Measurements from ENCODE around the gene WFDC2. TPM values are rescaled to one million over a fixed set of nuclear protein-coding genes. Genes with fewer than 3 reads are reported as not detected.

Gene WFDC2
- polyA plus RNA-seq, 1 donor: 0.25 TPM

- no peak for DNase-seq (ENCODE audit: low read depth)
These were observed 28.5 kb downstream of the WFDC2 start for GRCh38 chr20:45497971-45498494.

- DNase-seq (ENCODE audit: low read depth): no peak
These were observed 30.5 kb downstream of the WFDC2 start for GRCh38 chr20:45500022-45500421.

- DNase-seq (ENCODE audit: low read depth): no peak
These were observed 32.0 kb downstream of the WFDC2 start for GRCh38 chr20:45501600-45501999.

GRCh38 chr20:45502561-45502960 is 33.0 kb downstream of the WFDC2 start:
- DNase-seq (ENCODE audit: low read depth): no peak

GRCh38 chr20:45503403-45503802 is 33.9 kb downstream of the WFDC2 start:
- DNase-seq (ENCODE audit: low read depth): no peak

GRCh38 chr20:45506398-45506797 is 36.8 kb downstream of the WFDC2 start:
- DNase-seq (ENCODE audit: low read depth): no peak

GRCh38 chr20:45507011-45507820 is 37.7 kb downstream of the WFDC2 start:
- DNase-seq (ENCODE audit: low read depth): no peak

GRCh38 chr20:45508068-45508886 is 38.7 kb downstream of the WFDC2 start:
- no peak for DNase-seq (ENCODE audit: low read depth)

GRCh38 chr20:45509091-45509490 is 39.5 kb downstream of the WFDC2 start:
- DNase-seq (ENCODE audit: low read depth): no peak

GRCh38 chr20:45510242-45510862 is 40.8 kb downstream of the WFDC2 start:
- no peak for DNase-seq (ENCODE audit: low read depth)

- DNase-seq (ENCODE audit: low read depth): no peak
These were observed 45.8 kb downstream of the WFDC2 start, which contains the start of gene SPINT3 for GRCh38 chr20:45515147-45515913. Gene SPINT3, minus strand, starts transcription at chr20:45515622. Its CDS starts 14 bp downstream, at chr20:45515608.

GRCh38 chr20:45518282-45518681 is 48.7 kb downstream of the WFDC2 start:
- DNase-seq (ENCODE audit: low read depth): no peak

- no peak for DNase-seq (ENCODE audit: low read depth)
These were observed 54.3 kb downstream of the WFDC2 start for GRCh38 chr20:45523821-45524220.

GRCh38 chr20:45527294-45527693 is 57.7 kb downstream of the WFDC2 start:
- DNase-seq (ENCODE audit: low read depth): no peak

Other genes starting within 250 kb of the WFDC2 start
- not detected for gene SEMG2, start 248.4 kb upstream of the WFDC2 start, polyA plus RNA-seq (ENCODE audit: insufficient read length)
- gene SLPI, start 215.2 kb upstream of the WFDC2 start, polyA plus RNA-seq (ENCODE audit: insufficient read length): not detected
- not detected for gene RBPJL, start 162.9 kb upstream of the WFDC2 start, polyA plus RNA-seq (ENCODE audit: insufficient read length)
- 0.57 TPM for gene MATN4, start 161.5 kb upstream of the WFDC2 start, polyA plus RNA-seq (ENCODE audit: insufficient read length)
- gene SDC4, start 121.3 kb upstream of the WFDC2 start, polyA plus RNA-seq (ENCODE audit: insufficient read length): 8.5 TPM
- 14.2 TPM for gene SYS1, start 106.6 kb upstream of the WFDC2 start, polyA plus RNA-seq (ENCODE audit: insufficient read length)
- 0.68 TPM for gene TP53TG5, start 91.4 kb upstream of the WFDC2 start, polyA plus RNA-seq (ENCODE audit: insufficient read length)
- gene DBNDD2, start 61.5 kb upstream of the WFDC2 start, polyA plus RNA-seq (ENCODE audit: insufficient read length): 30.5 TPM
- gene PIGT, start 53.6 kb upstream of the WFDC2 start, polyA plus RNA-seq (ENCODE audit: insufficient read length): 70.1 TPM
- not detected for gene SPINT3, start 45.9 kb downstream of the WFDC2 start, polyA plus RNA-seq (ENCODE audit: insufficient read length)
- gene WFDC6, start 69.7 kb downstream of the WFDC2 start, polyA plus RNA-seq (ENCODE audit: insufficient read length): not detected
- gene EPPIN, start 77.6 kb downstream of the WFDC2 start, polyA plus RNA-seq (ENCODE audit: insufficient read length): not detected
- not detected for gene WFDC8, start 109.5 kb downstream of the WFDC2 start, polyA plus RNA-seq (ENCODE audit: insufficient read length)
- not detected for gene WFDC10A, start 160.0 kb downstream of the WFDC2 start, polyA plus RNA-seq (ENCODE audit: insufficient read length)
- gene WFDC9, start 161.5 kb downstream of the WFDC2 start, polyA plus RNA-seq (ENCODE audit: insufficient read length): not detected
- gene WFDC11, start 200.5 kb downstream of the WFDC2 start, polyA plus RNA-seq (ENCODE audit: insufficient read length): not detected
- gene WFDC13, start 232.3 kb downstream of the WFDC2 start, polyA plus RNA-seq (ENCODE audit: insufficient read length): not detected
- not detected for gene WFDC10B, start 235.3 kb downstream of the WFDC2 start, polyA plus RNA-seq (ENCODE audit: insufficient read length)

Data from forelimb muscle (tissue), 1 donor.